Spinal cord (tissue), 10 donors: ENCODE measurements around the gene DVL1. TPM values are rescaled to one million over a fixed set of nuclear protein-coding genes. Genes with fewer than 3 reads are reported as not detected.
"Not testable (repeated sequence)": the region's sequence is repeated elsewhere in the genome, so short reads cannot be mapped to it uniquely, and the experiment has no call there.

ENCODE experiments used
- DNase-seq, 6 donors: peaks; one replicate each; pipeline versions ENCODE4 v3.0.0 to v3.0.0-alpha.2; 2013 to 2015; ENCODE audit warnings: low spot score in 6 of 6, low read depth in 4 of 6
- H3K27ac ChIP-seq: one replicate; pipeline ENCODE4 v1.5.1; 2013; ENCODE audit warnings: low read depth, low read length, control low read depth
- H3K27me3 ChIP-seq: one replicate; pipeline ENCODE4 v1.6.1; 2013; ENCODE audit warnings: low read length; ENCODE audit not compliant: control insufficient read depth, insufficient read depth
- H3K36me3 ChIP-seq: one replicate; pipeline ENCODE4 v1.6.1; 2013; ENCODE audit warnings: low read length; ENCODE audit not compliant: control insufficient read depth, insufficient read depth
- H3K4me1 ChIP-seq: one replicate; pipeline ENCODE4 v1.6.1; 2013; ENCODE audit warnings: low read length; ENCODE audit not compliant: control insufficient read depth, insufficient read depth
- H3K4me3 ChIP-seq: one replicate; pipeline ENCODE4 v1.5.1; 2013; ENCODE audit warnings: low read depth, low read length, control low read depth
- H3K9me3 ChIP-seq: one replicate; pipeline ENCODE4 v1.6.1; 2013; ENCODE audit warnings: low read length; ENCODE audit not compliant: control insufficient read depth, insufficient read depth
- WGBS: methylation state at CpG from one replicate; pipeline ENCODE4 v1.1.5; 2013; ENCODE audit warnings: missing lambda C conversion rate; ENCODE audit not compliant: insufficient coverage; 5-methylcytosine and 5-hydroxymethylcytosine counted together
- polyA plus RNA-seq, 2 donors: library from polyadenylated mRNA; unstranded; fragments of 120-200 nt; gene quantifications; one replicate each; pipeline ENCODE4 v1.2.1, GENCODE V29; 2013; ENCODE audit not compliant: insufficient read length in 2 of 2
- total RNA-seq, 2 donors: library from RNA; depleted of rRNA in 1 of 2; stranded (reverse); fragments of 120-200 nt in 1 of 2; fragments of >200 nt in 1 of 2; gene quantifications; one replicate each; pipeline versions ENCODE4 v1.2.3 to v1.2.4, GENCODE V29; 2013 to 2014
- donor health status: healthy.

The DVL1 gene
- total and polyA plus RNA-seq, 4 donors = 35.7 to 87.1 (median 75.7) TPM

- Histone ChIP-seq H3K4me3 (no peak overlapping the region), H3K27ac (no peak overlapping the region), H3K4me1 (peaks cover 34% of the 10 kb centered on the region), H3K27me3 (no peaks in the 10 kb centered on the region), H3K36me3 (peaks cover 77% of the 10 kb centered on the region), H3K9me3 (no peaks in the 10 kb centered on the region)
- 95% methylated on average over 7 of the region's 8 CpGs for WGBS
- no peak for DNase-seq
Observed at GRCh38 chr1:1321477-1321876, 27.7 kb downstream of the DVL1 start.

- Histone ChIP-seq H3K4me3 (no peak overlapping the region), H3K27me3 (no peaks in the 10 kb centered on the region), H3K36me3 (peaks cover 74% of the 10 kb centered on the region), H3K27ac (no peak overlapping the region), H3K9me3 (no peaks in the 10 kb centered on the region), H3K4me1 (peaks cover 28% of the 10 kb centered on the region)
- no peak for DNase-seq
- WGBS = 90% methylated on average over 23 of the region's 23 CpGs
Observed at GRCh38 chr1:1320666-1321448, 28.4 kb downstream of the DVL1 start.

- Histone ChIP-seq H3K27me3 (no peaks in the 10 kb centered on the region), H3K4me1 (peaks cover 17% of the 10 kb centered on the region), H3K9me3 (no peaks in the 10 kb centered on the region), H3K4me3 (no peak overlapping the region), H3K27ac (no peak overlapping the region), H3K36me3 (peaks cover 75% of the 10 kb centered on the region)
- no peak for DNase-seq
- WGBS = 90% methylated on average over 13 of the region's 13 CpGs
Observed at GRCh38 chr1:1319646-1319941, 29.6 kb downstream of the DVL1 start.

GRCh38 chr1:1318777-1319645 lies 30.2 kb downstream of the DVL1 start:
- Histone ChIP-seq H3K4me3 (no peak overlapping the region), H3K4me1 (peaks cover 17% of the 10 kb centered on the region), H3K27me3 (no peaks in the 10 kb centered on the region), H3K27ac (no peak overlapping the region), H3K9me3 (no peaks in the 10 kb centered on the region), H3K36me3 (peaks cover 81% of the 10 kb centered on the region)
- WGBS = 93% methylated on average over 34 of the region's 36 CpGs
- DNase-seq = no peak

GRCh38 chr1:1318131-1318652 lies 31.0 kb downstream of the DVL1 start:
- Histone ChIP-seq H3K4me1 (peaks cover 12% of the 10 kb centered on the region), H3K9me3 (no peaks in the 10 kb centered on the region), H3K27ac (no peak overlapping the region), H3K36me3 (peaks cover 88% of the 10 kb centered on the region), H3K4me3 (no peak overlapping the region), H3K27me3 (no peaks in the 10 kb centered on the region)
- DNase-seq = peak in 1 of 6 donors; percentile 27
- 62% methylated on average over 3 of the region's 9 CpGs for WGBS

- peaks cover 7% of the 10 kb centered on the region for H3K4me1 ChIP-seq
- DNase-seq = no peak
- H3K27ac ChIP-seq = no peak overlapping the region
- H3K4me3 ChIP-seq = no peak overlapping the region
- H3K27me3 ChIP-seq = no peaks in the 10 kb centered on the region
- H3K9me3 ChIP-seq = no peaks in the 10 kb centered on the region
- peaks cover 90% of the 10 kb centered on the region for H3K36me3 ChIP-seq
- 92% methylated on average over 5 of the region's 6 CpGs for WGBS
Observed at GRCh38 chr1:1317420-1317819, 31.8 kb downstream of the DVL1 start.

- peaks cover 92% of the 10 kb centered on the region for H3K36me3 ChIP-seq
- not testable (repeated sequence) for H3K27ac ChIP-seq, H3K4me3 ChIP-seq, H3K4me1 ChIP-seq, H3K27me3 ChIP-seq, H3K9me3 ChIP-seq, DNase-seq
- 92% methylated on average over 6 of the region's 8 CpGs for WGBS
Observed at GRCh38 chr1:1316199-1316598, 33.0 kb downstream of the DVL1 start.

- Histone ChIP-seq H3K4me1 (no peaks in the 10 kb centered on the region), H3K9me3 (no peaks in the 10 kb centered on the region), H3K36me3 (peaks cover 92% of the 10 kb centered on the region), H3K27me3 (no peaks in the 10 kb centered on the region), H3K4me3 (no peak overlapping the region), H3K27ac (no peak overlapping the region)
- WGBS = 30% methylated on average over 8 of the region's 26 CpGs
- DNase-seq = no peak
Observed at GRCh38 chr1:1315435-1315954, 33.7 kb downstream of the DVL1 start.

GRCh38 chr1:1314678-1315335 lies 34.4 kb downstream of the DVL1 start:
- Histone ChIP-seq H3K27ac (no peak overlapping the region), H3K36me3 (peaks cover 92% of the 10 kb centered on the region), H3K27me3 (no peaks in the 10 kb centered on the region), H3K4me1 (peaks cover 6% of the 10 kb centered on the region), H3K9me3 (no peaks in the 10 kb centered on the region), H3K4me3 (no peak overlapping the region)
- 90% methylated on average over 23 of the region's 23 CpGs for WGBS
- DNase-seq = no peak
